GM20000 (cell line): ENCODE data around the gene S100PBP.
"Not testable (repeated sequence)": the region's sequence is repeated elsewhere in the genome, so short reads cannot be mapped to it uniquely, and the experiment has no call there.

Experiments
- DNase-seq: peaks from one replicate; pipeline ENCODE4 v3.0.0; 2012; ENCODE audit warnings: low spot score
- CTCF ChIP-seq: IDR thresholded peaks from 2 replicates; pipeline ENCODE4 v1.5.1; 2012; ENCODE audit warnings: mild to moderate bottlenecking, control low read depth; ENCODE audit errors: extremely low read depth, missing control alignments

S100PBP gene

GRCh38 chr1:32791881-32792280, 25.6 kb upstream of the S100PBP start:
- no peak for TF ChIP-seq CTCF
- no peak for DNase-seq

GRCh38 chr1:32795763-32796162, 21.7 kb upstream of the S100PBP start:
- not testable (repeated sequence) for DNase-seq

DNA sequence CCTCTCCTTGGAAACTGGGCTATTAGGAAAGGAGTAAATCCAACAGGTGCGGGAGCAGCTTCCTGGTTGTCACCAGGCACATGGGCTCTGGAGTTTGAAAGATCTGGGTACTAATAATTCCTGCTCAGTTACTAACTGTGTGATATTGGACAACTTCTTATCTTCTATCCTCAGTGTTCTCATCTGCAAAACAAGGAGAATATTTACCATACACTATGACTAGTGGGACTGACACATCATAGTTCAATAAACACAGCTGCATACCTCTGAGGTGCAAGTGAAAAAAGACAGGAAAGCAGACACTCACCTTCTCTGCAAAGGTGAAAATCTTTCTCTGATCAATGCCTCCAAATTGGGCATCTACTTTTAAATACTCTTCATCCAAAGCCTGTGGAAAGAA, 20.0 kb upstream of the S100PBP start:
- DNase-seq, result no peak
- TF ChIP-seq CTCF, result no peak

GRCh38 chr1:32798191-32798590, 19.3 kb upstream of the S100PBP start:
- no peak for DNase-seq
- no peak for TF ChIP-seq CTCF

GRCh38 chr1:32798679-32799416, 18.6 kb upstream of the S100PBP start:
- TF ChIP-seq CTCF, result no peak
- DNase-seq, result peak; percentile 53

DNA sequence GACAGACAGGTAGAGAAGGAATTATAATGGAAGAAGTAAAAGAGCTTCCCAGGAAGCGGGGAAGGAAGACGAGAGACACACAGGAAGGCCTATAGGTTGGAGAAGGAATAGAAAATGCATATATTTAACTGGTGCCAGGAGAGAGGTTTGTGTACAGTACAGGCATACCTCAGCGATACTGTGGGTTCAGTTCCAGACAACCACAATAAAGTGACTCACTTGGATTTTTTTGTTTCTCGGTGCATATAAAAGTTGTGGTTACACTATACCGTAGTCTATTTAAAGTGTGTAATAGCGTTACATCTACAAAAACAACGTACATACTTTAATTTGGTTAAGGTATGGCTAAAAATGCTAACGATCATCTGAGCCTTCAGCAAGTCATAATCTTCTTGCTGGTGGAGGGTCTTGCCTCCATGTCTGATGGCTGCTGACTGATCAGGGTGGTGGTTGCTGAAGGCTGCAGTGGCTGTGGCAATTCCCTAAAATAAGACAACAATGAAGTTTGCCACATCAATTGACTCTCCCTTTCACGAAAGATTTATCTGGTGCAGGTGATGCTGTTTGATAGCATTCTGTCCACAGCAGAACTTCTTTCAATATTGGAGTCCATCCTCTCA, 16.2 kb upstream of the S100PBP start:
- no peak for TF ChIP-seq CTCF
- DNase-seq, result no peak

- DNase-seq, result not testable (repeated sequence)
Measured at GRCh38 chr1:32804460-32804859, 13.0 kb upstream of the S100PBP start.

DNA sequence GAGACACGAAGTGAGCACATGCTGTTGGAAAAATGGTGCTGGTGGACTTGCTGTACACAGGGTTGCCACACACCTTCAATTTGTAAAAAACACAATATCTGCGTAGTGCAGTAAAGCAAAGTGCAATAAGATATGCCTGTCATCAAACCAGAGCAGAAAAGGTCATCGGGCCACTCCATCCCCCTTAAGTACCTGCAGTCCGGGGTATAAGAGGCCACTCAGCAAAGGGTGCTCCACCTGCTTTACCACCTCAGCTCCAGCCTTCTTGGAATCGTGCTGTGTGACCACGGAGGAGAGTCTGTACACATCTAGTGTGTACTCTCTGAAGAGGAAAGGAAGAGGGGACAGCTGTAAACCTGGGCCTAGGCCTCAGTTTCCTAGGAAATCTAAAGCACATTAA, 11.2 kb upstream of the S100PBP start:
- no peak for DNase-seq
- TF ChIP-seq CTCF, result no peak
